WI38 (cell line): Measurements from ENCODE around the gene PARP6.
A peak's percentile ranks its signal among the peaks of the same experiment; 100 is the strongest.

Experiments
- H3K4me3 ChIP-seq: 2 replicates; pipeline ENCODE4 v1.5.1; 2011; ENCODE audit warnings: low read depth, mild to moderate bottlenecking, control low read depth, low read length
- CTCF ChIP-seq: IDR thresholded peaks from 2 replicates; pipeline ENCODE4 v1.5.1; 2012; ENCODE audit warnings: low read depth, mild to moderate bottlenecking, control low read depth, low read length

PARP6 gene

GRCh38 chr15:72229947-72230196 is 42.5 kb downstream of the PARP6 start:
- no peak for TF ChIP-seq CTCF
- peak overlapping the region; percentile 95 for H3K4me3 ChIP-seq

- TF ChIP-seq CTCF = no peak
- H3K4me3 ChIP-seq = peak overlapping the region; percentile 95
Measured at GRCh38 chr15:72229076-72229946, 43.0 kb downstream of the PARP6 start.

GRCh38 chr15:72227720-72228119 is 44.6 kb downstream of the PARP6 start:
- TF ChIP-seq CTCF = no peak
- H3K4me3 ChIP-seq = peak overlapping the region; percentile 95

- H3K4me3 ChIP-seq = peak overlapping the region; percentile 95
- no peak for TF ChIP-seq CTCF
Measured at GRCh38 chr15:72227192-72227586, 45.2 kb downstream of the PARP6 start.

GRCh38 chr15:72223278-72223677 is 49.1 kb downstream of the PARP6 start:
- H3K4me3 ChIP-seq = no peak overlapping the region
- TF ChIP-seq CTCF = no peak

- no peak overlapping the region for H3K4me3 ChIP-seq
- no peak for TF ChIP-seq CTCF
Measured at GRCh38 chr15:72222393-72222792, 50.0 kb downstream of the PARP6 start.

- no peak for TF ChIP-seq CTCF
- no peak overlapping the region for H3K4me3 ChIP-seq
Measured at GRCh38 chr15:72220687-72221086, 51.7 kb downstream of the PARP6 start.
